Mesothelial cell of epicardium (in vitro differentiated cells): Measurements from ENCODE around the gene PDZD4. TPM values are rescaled to one million over a fixed set of nuclear protein-coding genes. Genes with fewer than 3 reads are reported as not detected.

ENCODE experiments used
- DNase-seq, 2 experiments: peaks; one replicate each; pipeline ENCODE4 v3.0.0; 2021; ENCODE audit warnings: low spot score in 2 of 2; ENCODE audit not compliant: unreplicated experiment in 2 of 2
- H3K27ac Mint-ChIP-seq: 2 replicates; pipeline ENCODE4 v1.8.0; 2021; ENCODE audit warnings: mixed read lengths
- H3K27me3 Mint-ChIP-seq: 2 replicates; pipeline ENCODE4 v1.8.0; 2021; ENCODE audit warnings: low read depth, mixed read lengths
- H3K36me3 Mint-ChIP-seq: 2 replicates; pipeline ENCODE4 v1.8.0; 2021; ENCODE audit warnings: mixed read lengths
- H3K4me1 Mint-ChIP-seq: 2 replicates; pipeline ENCODE4 v1.8.0; 2021; ENCODE audit warnings: mixed read lengths
- H3K4me3 Mint-ChIP-seq: 2 replicates; pipeline ENCODE4 v1.8.0; 2021; ENCODE audit warnings: mild to moderate bottlenecking, moderate library complexity, mixed read lengths
- H3K9me3 Mint-ChIP-seq: 2 replicates; pipeline ENCODE4 v1.8.0; 2021; ENCODE audit warnings: mixed read lengths
- total RNA-seq: library from RNA; stranded (reverse); gene quantifications from 3 replicates; pipeline ENCODE4 v1.2.1, GENCODE V29; 2021
- TF ChIP-seq, protein P1 (sequence below): fragments of 200-600 bp; sonication (generic); IDR thresholded peaks from one replicate; pipeline ENCODE4 v1.5.0; 2021; ENCODE audit warnings: antibody characterized with exemption; ENCODE audit not compliant: unreplicated experiment

Gene PDZD4
- total RNA-seq, 1 donor from 2014 or later = 7.6 TPM

DNA sequence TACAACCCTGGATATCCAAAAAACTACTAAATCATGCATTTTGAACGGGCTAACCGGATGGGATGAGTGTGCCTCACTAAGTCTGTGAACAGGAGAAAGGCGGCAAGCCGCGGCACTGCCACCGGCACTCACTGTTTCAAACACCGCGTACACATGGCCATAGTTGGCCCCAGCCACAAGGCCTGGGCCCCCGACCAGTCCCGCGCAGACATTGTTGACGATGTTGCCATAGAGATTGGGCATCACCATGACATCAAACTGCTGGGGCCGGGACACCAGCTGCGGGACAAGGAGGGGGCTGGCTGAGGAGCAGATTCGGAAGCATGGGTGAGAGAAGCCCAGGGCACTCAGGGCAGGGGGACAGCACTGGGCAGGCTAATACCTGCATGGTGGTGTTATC, 43.7 kb downstream of the PDZD4 start:
- H3K4me3 Mint-ChIP-seq = no peak overlapping the region
- H3K4me1 Mint-ChIP-seq = no peaks in the 10 kb centered on the region
- no peak for DNase-seq
- H3K27me3 Mint-ChIP-seq = no peaks in the 10 kb centered on the region
- TF ChIP-seq, protein P1, sequence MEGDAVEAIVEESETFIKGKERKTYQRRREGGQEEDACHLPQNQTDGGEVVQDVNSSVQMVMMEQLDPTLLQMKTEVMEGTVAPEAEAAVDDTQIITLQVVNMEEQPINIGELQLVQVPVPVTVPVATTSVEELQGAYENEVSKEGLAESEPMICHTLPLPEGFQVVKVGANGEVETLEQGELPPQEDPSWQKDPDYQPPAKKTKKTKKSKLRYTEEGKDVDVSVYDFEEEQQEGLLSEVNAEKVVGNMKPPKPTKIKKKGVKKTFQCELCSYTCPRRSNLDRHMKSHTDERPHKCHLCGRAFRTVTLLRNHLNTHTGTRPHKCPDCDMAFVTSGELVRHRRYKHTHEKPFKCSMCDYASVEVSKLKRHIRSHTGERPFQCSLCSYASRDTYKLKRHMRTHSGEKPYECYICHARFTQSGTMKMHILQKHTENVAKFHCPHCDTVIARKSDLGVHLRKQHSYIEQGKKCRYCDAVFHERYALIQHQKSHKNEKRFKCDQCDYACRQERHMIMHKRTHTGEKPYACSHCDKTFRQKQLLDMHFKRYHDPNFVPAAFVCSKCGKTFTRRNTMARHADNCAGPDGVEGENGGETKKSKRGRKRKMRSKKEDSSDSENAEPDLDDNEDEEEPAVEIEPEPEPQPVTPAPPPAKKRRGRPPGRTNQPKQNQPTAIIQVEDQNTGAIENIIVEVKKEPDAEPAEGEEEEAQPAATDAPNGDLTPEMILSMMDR = no peak
- peaks cover 7% of the 10 kb centered on the region for H3K36me3 Mint-ChIP-seq
- H3K9me3 Mint-ChIP-seq = peaks cover 3% of the 10 kb centered on the region
- H3K27ac Mint-ChIP-seq = no peak overlapping the region

DNA sequence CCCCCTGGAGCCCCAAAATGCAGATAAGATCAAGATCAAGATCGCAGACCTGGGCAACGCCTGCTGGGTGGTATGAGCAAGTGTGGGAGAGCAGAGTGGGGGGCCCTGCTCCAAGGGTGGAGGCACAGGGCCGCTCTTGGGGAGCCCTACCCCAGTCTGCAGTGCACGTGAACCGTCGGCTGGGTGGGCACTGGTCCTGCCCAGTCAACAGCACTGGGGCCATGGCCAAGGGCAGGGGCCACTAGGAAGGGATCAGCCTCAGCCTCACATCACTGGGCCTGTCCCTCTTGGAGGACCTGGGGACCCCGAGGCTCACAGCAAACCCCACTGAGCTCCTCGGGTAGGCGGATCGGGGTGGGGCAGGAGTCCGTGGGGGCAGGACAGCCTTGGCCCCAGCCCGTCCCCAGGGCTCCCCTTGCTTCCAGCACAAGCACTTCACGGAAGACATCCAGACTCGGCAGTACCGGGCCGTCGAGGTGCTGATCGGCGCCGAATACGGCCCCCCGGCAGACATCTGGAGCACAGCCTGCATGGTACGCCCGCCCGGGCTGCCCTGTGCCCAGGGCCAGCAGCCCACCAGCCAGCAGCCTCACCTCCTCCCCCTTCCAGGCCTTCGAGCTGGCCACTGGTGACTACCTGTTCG, 45.9 kb downstream of the PDZD4 start:
- Mint-ChIP-seq H3K4me3 (no peak overlapping the region), H3K4me1 (no peaks in the 10 kb centered on the region)
- TF ChIP-seq, protein P1 = no peak

DNA sequence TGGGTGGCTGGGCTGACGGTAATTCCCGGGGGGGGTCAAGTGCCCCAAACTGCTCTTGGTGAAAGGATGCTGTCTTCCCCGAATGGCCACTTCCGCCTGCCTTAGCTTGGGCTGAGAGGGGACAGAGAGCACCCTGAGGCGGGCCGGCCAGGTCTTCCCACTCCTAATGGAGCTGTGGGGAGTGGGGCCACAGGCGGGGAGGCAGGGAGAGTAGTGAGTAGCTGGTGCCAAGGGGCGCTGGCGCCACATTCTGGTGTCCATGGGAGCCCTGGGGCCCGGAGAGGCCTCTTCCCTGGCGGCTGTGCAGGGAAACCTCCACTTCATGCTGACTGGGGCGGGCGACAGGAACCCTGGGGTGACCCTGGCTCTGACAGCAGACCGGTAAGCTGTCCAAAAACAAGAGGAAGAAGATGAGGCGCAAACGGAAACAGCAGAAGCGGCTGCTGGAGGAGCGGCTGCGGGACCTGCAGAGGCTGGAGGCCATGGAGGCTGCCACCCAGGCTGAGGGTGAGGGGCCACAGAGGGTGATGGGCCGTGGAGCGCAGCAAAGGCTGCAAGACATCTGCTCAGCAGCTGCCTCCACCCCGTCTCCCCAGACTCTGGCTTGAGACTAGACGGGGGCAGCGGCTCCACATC, 46.8 kb downstream of the PDZD4 start:
- no peak for DNase-seq
- peaks cover 7% of the 10 kb centered on the region for H3K36me3 Mint-ChIP-seq
- no peak overlapping the region for H3K27ac Mint-ChIP-seq
- H3K9me3 Mint-ChIP-seq = no peaks in the 10 kb centered on the region
- H3K27me3 Mint-ChIP-seq = no peaks in the 10 kb centered on the region
- H3K4me3 Mint-ChIP-seq = no peak overlapping the region
- TF ChIP-seq, protein P1 = no peak
- no peaks in the 10 kb centered on the region for H3K4me1 Mint-ChIP-seq

More for the DNA sequence above, 45.9 kb downstream of the PDZD4 start:
- Mint-ChIP-seq H3K9me3 (no peaks in the 10 kb centered on the region), H3K27ac (no peak overlapping the region), H3K36me3 (peaks cover 7% of the 10 kb centered on the region), H3K27me3 (no peaks in the 10 kb centered on the region)
- DNase-seq = no peak

DNA sequence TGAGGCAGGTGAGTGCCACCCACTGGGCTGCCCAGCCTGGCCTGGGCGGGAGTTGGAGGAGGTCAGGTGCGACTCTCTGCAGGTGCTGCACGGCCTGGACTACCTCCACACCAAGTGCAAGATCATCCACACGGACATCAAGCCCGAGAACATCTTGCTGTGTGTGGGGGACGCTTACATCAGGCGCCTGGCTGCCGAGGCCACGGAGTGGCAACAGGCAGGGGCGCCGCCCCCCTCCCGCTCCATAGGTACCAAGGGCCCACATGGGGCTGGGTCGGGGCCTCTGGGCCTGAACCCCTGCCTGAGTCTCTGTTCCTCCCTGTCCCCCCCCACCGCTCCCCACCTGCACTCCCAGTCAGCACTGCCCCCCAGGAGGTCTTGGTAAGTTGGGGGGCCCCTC, 47.5 kb downstream of the PDZD4 start:
- DNase-seq = no peak
- H3K4me3 Mint-ChIP-seq = no peak overlapping the region
- no peaks in the 10 kb centered on the region for H3K9me3 Mint-ChIP-seq
- no peak overlapping the region for H3K27ac Mint-ChIP-seq
- H3K27me3 Mint-ChIP-seq = no peaks in the 10 kb centered on the region
- no peaks in the 10 kb centered on the region for H3K4me1 Mint-ChIP-seq
- TF ChIP-seq, protein P1 = no peak
- H3K36me3 Mint-ChIP-seq = peaks cover 7% of the 10 kb centered on the region

DNA sequence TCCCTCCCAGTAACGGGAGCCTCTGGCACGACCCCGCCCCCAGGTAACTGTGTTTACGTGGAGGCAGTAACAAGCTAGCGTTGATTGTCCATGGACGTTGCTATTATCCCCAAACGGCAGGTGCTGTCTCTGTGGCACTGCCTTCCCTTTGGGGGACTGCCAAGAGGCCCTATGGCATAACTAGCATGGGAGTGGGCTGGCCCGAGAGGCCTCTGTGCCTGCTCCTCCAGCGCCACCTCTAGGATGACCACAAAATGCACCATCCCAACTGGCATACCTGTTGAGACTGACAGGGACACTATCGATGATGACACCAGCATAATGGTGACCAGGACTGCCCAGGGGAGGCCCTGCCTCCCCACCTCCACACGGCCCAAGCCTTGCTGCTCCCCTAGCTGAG, 48.0 kb downstream of the PDZD4 start:
- no peak overlapping the region for H3K4me3 Mint-ChIP-seq
- H3K36me3 Mint-ChIP-seq = peaks cover 5% of the 10 kb centered on the region
- no peak overlapping the region for H3K27ac Mint-ChIP-seq
- TF ChIP-seq, protein P1 = no peak
- no peaks in the 10 kb centered on the region for H3K4me1 Mint-ChIP-seq
- H3K9me3 Mint-ChIP-seq = no peaks in the 10 kb centered on the region
- H3K27me3 Mint-ChIP-seq = no peaks in the 10 kb centered on the region
- DNase-seq = no peak
